GM23338 (cell line): ENCODE results near the gene MED17. TPM values are rescaled to one million over a fixed set of nuclear protein-coding genes. Genes with fewer than 3 reads are reported as not detected.

Experiments
- ATAC-seq: fragments of 200-7000 bp; cut with Tn5 transposase; 3 replicates; pipeline ENCODE4 v1.9.1; 2020
- DNase-seq: peaks from one replicate; pipeline ENCODE4 v3.0.0-alpha.2; 2015; ENCODE audit warnings: low spot score
- H2AFZ ChIP-seq: fragments of 200-600 bp; sonication (generic); 2 replicates; pipeline ENCODE4 v1.8.0; 2016; ENCODE audit warnings: antibody characterized with exemption, mild to moderate bottlenecking, moderate library complexity
- H3F3A ChIP-seq: fragments of 200-600 bp; sonication (generic); replicated peaks from 2 replicates; pipeline ENCODE4 v1.8.0; 2017; ENCODE audit warnings: antibody characterized with exemption, mixed run types, low read depth
- H3K27ac ChIP-seq: fragments of 200-600 bp; sonication (generic); 2 replicates; pipeline ENCODE4 v1.6.1; 2016; ENCODE audit warnings: low read depth
- H3K27me3 ChIP-seq: fragments of 200-600 bp; sonication (generic); 2 replicates; pipeline ENCODE4 v1.8.0; 2016; ENCODE audit warnings: mild to moderate bottlenecking, mixed run types, moderate library complexity; ENCODE audit not compliant: insufficient read depth
- H3K36me3 ChIP-seq: fragments of 200-600 bp; sonication (generic); 2 replicates; pipeline ENCODE4 v1.8.0; 2016; ENCODE audit warnings: mild to moderate bottlenecking; ENCODE audit not compliant: insufficient read depth
- H3K4me1 ChIP-seq: fragments of 200-600 bp; sonication (generic); 2 replicates; pipeline ENCODE4 v1.8.0; 2016; ENCODE audit warnings: mild to moderate bottlenecking, moderate library complexity; ENCODE audit not compliant: insufficient read depth
- H3K4me2 ChIP-seq: fragments of 200-600 bp; sonication (generic); 2 replicates; pipeline ENCODE4 v1.7.1; 2017; ENCODE audit warnings: mixed run types
- H3K4me3 ChIP-seq: fragments of 200-600 bp; sonication (generic); 2 replicates; pipeline ENCODE4 v1.6.1; 2016; ENCODE audit warnings: mixed run types
- H3K79me2 ChIP-seq: fragments of 200-600 bp; sonication (generic); replicated peaks from 2 replicates; pipeline ENCODE4 v1.8.0; 2017; ENCODE audit warnings: mild to moderate bottlenecking; ENCODE audit not compliant: insufficient read depth
- H3K9me2 ChIP-seq: fragments of 200-600 bp; sonication (generic); 2 replicates; pipeline ENCODE4 v1.8.0; 2017; ENCODE audit not compliant: insufficient read depth
- H4K20me1 ChIP-seq: fragments of 200-600 bp; sonication (generic); replicated peaks from 2 replicates; pipeline ENCODE4 v1.8.0; 2017; ENCODE audit warnings: mild to moderate bottlenecking; ENCODE audit not compliant: insufficient read depth
- H3K27ac Mint-ChIP-seq: 2 replicates; pipeline ENCODE4 v1.8.0; 2020; ENCODE audit warnings: inconsistent platforms, mild to moderate bottlenecking, moderate library complexity, mixed read lengths
- H3K27me3 Mint-ChIP-seq: 3 replicates; pipeline ENCODE4 v1.8.0; 2022; ENCODE audit warnings: low read depth, mild to moderate bottlenecking, moderate library complexity, mixed read lengths, inconsistent platforms; ENCODE audit not compliant: insufficient read depth, poor library complexity
- H3K36me3 Mint-ChIP-seq: 3 replicates; pipeline ENCODE4 v1.8.0; 2021; ENCODE audit warnings: low read depth, mild to moderate bottlenecking, inconsistent platforms, moderate library complexity, mixed read lengths
- H3K4me1 Mint-ChIP-seq: 3 replicates; pipeline ENCODE4 v1.8.0; 2020; ENCODE audit warnings: mild to moderate bottlenecking, inconsistent platforms, mixed read lengths
- H3K4me3 Mint-ChIP-seq: 3 replicates; pipeline ENCODE4 v1.8.0; 2021; ENCODE audit warnings: moderate library complexity, mild to moderate bottlenecking, inconsistent platforms, mixed read lengths
- H3K9me3 Mint-ChIP-seq: 3 replicates; pipeline ENCODE4 v1.8.0; 2020; ENCODE audit warnings: moderate library complexity, mild to moderate bottlenecking, inconsistent platforms, mixed read lengths
- CREB1 ChIP-seq: fragments of 250-450 bp; sonication (Bioruptor Pico); IDR thresholded peaks from 2 replicates; pipeline ENCODE4 v1.5.0; 2020; ENCODE audit warnings: low read depth, mild to moderate bottlenecking, moderate library complexity
- CTCF ChIP-seq, 2 experiments: fragments of 200-600 bp in 1 of 2; sonication (generic) in 1 of 2; conservative IDR thresholded peaks; 2 replicates each; pipeline versions ENCODE4 v1.5.1 to v1.6.1; 2016 to 2017; ENCODE audit warnings: antibody characterized with exemption in 2 of 2, low read depth in 2 of 2, mild to moderate bottlenecking in 2 of 2, moderate library complexity in 1 of 2
- EZH2 ChIP-seq: fragments of 200-600 bp; sonication (generic); IDR thresholded peaks from one replicate; pipeline ENCODE4 v1.8.0; 2017; ENCODE audit warnings: antibody characterized with exemption, mild to moderate bottlenecking, low read depth; ENCODE audit not compliant: unreplicated experiment
- EZH2phosphoT487 ChIP-seq: fragments of 200-600 bp; sonication (generic); IDR thresholded peaks from one replicate; pipeline ENCODE4 v1.8.1; 2018; ENCODE audit warnings: antibody characterized with exemption; ENCODE audit not compliant: unreplicated experiment
- JUNB ChIP-seq: IDR thresholded peaks from one replicate; pipeline ENCODE4 v1.6.1; 2016; ENCODE audit warnings: antibody characterized with exemption; ENCODE audit not compliant: unreplicated experiment
- NANOG ChIP-seq: IDR thresholded peaks from 2 replicates; pipeline ENCODE4 v1.6.1; 2016; ENCODE audit warnings: antibody characterized with exemption, borderline replicate concordance
- POLR2AphosphoS5 ChIP-seq: IDR thresholded peaks from 2 replicates; pipeline ENCODE4 v1.6.1; 2016; ENCODE audit warnings: antibody characterized with exemption, low read depth
- REST ChIP-seq: IDR thresholded peaks from one replicate; pipeline ENCODE4 v1.6.1; 2018; ENCODE audit warnings: antibody characterized with exemption; ENCODE audit not compliant: unreplicated experiment
- ZNF331 ChIP-seq: fragments of 250-450 bp; sonication (Bioruptor Pico); IDR thresholded peaks from 2 replicates; pipeline ENCODE4 v1.5.0; 2020; ENCODE audit warnings: low read depth, mild to moderate bottlenecking, moderate library complexity
- polyA plus RNA-seq: library from polyadenylated mRNA; unstranded; fragments of >200 nt; fragmentation: Nextera tagmentation; extraction: Ambion mirVana; gene quantifications from 2 replicates; pipeline ENCODE4 v1.2.1, GENCODE V29; 2016
- total RNA-seq: library from RNA; depleted of rRNA; stranded (reverse); fragments of >200 nt; shearing (Covaris generic); gene quantifications from 2 replicates; pipeline ENCODE4 v1.2.3, GENCODE V29; 2014
- TF ChIP-seq, protein P1 (sequence below): IDR thresholded peaks from 2 replicates; pipeline ENCODE4 v1.6.1; 2016; ENCODE audit warnings: antibody characterized with exemption

Gene MED17
- total and polyA plus RNA-seq, 2 experiments from 2014 or later: 19.1 to 31.2 TPM

GRCh38 chr11:93737904-93738612 is 46.0 kb upstream of the MED17 start:
- Histone ChIP-seq H3K4me1 (peaks cover 22% of the 10 kb centered on the region), H4K20me1 (peaks cover 55% of the 10 kb centered on the region), H3K27me3 (no peaks in the 10 kb centered on the region), H3K36me3 (peaks cover 69% of the 10 kb centered on the region), H3K27ac (peak overlapping the region; percentile 90), H3F3A (peaks cover 47% of the 10 kb centered on the region), H3K4me3 (peak overlapping the region; percentile 63), H3K79me2 (peaks cover 84% of the 10 kb centered on the region), H3K4me2 (peak overlapping the region; percentile 80), H2AFZ (no peak overlapping the region), H3K9me2 (no peaks in the 10 kb centered on the region)
- Mint-ChIP-seq H3K27me3 (peaks cover 22% of the 10 kb centered on the region), H3K4me1 (peaks cover 36% of the 10 kb centered on the region; the same call in 2 of the 3 replicates), H3K4me3 (peak overlapping the region; percentile 100), H3K36me3 (peaks cover 84% of the 10 kb centered on the region), H3K9me3 (peaks cover 7% of the 10 kb centered on the region; the same call in 2 of the 3 replicates), H3K27ac (peak overlapping the region; percentile 96)
- no peak for DNase-seq
- TF ChIP-seq ZNF331 (CRISPR knock-in tag): no peak
- no peak for TF ChIP-seq NANOG
- no peak for TF ChIP-seq EZH2phosphoT487
- TF ChIP-seq JUNB: no peak
- no peak for TF ChIP-seq REST
- no peak for TF ChIP-seq POLR2AphosphoS5
- TF ChIP-seq CTCF (conservative IDR thresholded peaks at IDR 0.05; ENCODE audit: low read depth in 2 of 2): no peak
- TF ChIP-seq CREB1 (CRISPR knock-in tag): no peak
- no peak for ATAC-seq

DNA sequence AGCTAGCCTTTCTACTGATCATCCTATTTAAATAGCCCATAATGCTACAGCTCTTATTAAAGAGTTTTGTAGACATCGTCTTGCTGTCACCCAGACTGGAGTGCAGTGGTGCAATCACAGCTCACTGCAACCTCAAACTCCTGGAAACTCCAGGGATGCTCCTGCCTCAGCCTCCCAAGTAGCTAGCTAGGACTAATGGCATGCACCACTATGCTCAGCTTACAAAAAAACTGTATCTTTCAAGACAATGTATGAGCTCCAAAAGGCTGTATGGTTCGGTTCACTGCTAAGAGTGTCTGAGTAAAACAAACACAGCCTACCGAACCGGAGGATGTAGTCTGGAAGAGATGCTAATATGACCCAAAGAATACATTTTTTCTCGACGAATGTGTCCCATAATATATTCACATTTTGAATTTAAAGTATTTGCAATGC is 45.4 kb upstream of the MED17 start:
- DNase-seq (no peak), ATAC-seq (no peak)
- Histone ChIP-seq H3F3A (peaks cover 41% of the 10 kb centered on the region), H3K9me2 (no peaks in the 10 kb centered on the region), H3K36me3 (peaks cover 63% of the 10 kb centered on the region), H3K79me2 (peaks cover 86% of the 10 kb centered on the region), H3K4me3 (peak overlapping the region; percentile 63), H4K20me1 (peaks cover 51% of the 10 kb centered on the region), H3K27ac (peak overlapping the region; percentile 90), H3K4me2 (peak overlapping the region; percentile 80), H3K4me1 (peaks cover 22% of the 10 kb centered on the region), H3K27me3 (no peaks in the 10 kb centered on the region), H2AFZ (no peak overlapping the region)
- H3K9me3 Mint-ChIP-seq: peaks cover 7% of the 10 kb centered on the region; the same call in 2 of the 3 replicates
- peak overlapping the region; percentile 100 for H3K4me3 Mint-ChIP-seq
- H3K4me1 Mint-ChIP-seq: peaks cover 36% of the 10 kb centered on the region; the same call in 2 of the 3 replicates
- H3K27me3 Mint-ChIP-seq: peaks cover 22% of the 10 kb centered on the region
- H3K36me3 Mint-ChIP-seq: peaks cover 78% of the 10 kb centered on the region
- peak overlapping the region; percentile 96 for H3K27ac Mint-ChIP-seq
- TF ChIP-seq EZH2 (no peak), EZH2phosphoT487 (no peak), REST (no peak)
- TF ChIP-seq, protein P1, sequence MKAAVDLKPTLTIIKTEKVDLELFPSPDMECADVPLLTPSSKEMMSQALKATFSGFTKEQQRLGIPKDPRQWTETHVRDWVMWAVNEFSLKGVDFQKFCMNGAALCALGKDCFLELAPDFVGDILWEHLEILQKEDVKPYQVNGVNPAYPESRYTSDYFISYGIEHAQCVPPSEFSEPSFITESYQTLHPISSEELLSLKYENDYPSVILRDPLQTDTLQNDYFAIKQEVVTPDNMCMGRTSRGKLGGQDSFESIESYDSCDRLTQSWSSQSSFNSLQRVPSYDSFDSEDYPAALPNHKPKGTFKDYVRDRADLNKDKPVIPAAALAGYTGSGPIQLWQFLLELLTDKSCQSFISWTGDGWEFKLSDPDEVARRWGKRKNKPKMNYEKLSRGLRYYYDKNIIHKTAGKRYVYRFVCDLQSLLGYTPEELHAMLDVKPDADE: no peak
